Natural killer cell (primary cell): ENCODE data around the gene CD14. TPM values are rescaled to one million over a fixed set of nuclear protein-coding genes. Genes with fewer than 3 reads are reported as not detected.

Experiments used
- ATAC-seq, 3 donors: fragments of 150-1000 bp in 2 of 3; fragments of 200-7000 bp in 1 of 3; cut with Tn5 transposase; 1 replicate in 1 of 3; 2 replicates in 2 of 3; pipeline ENCODE4 v1.10.0; 2021; ENCODE audit warnings: mild to moderate bottlenecking in 2 of 3, moderate library complexity in 2 of 3
- DNase-seq, 2 donors: peaks; one replicate each; pipeline versions ENCODE4 v3.0.0 to v3.0.0-alpha.2; 2013 to 2021; ENCODE audit warnings: mixed read lengths in 1 of 2
- H3K27ac ChIP-seq: one replicate; pipeline ENCODE4 v1.5.1; 2013; ENCODE audit warnings: mild to moderate bottlenecking, low read length
- H3K27me3 ChIP-seq: one replicate; pipeline ENCODE4 v1.6.1; 2013; ENCODE audit warnings: low read length; ENCODE audit not compliant: control insufficient read depth, insufficient read depth
- H3K36me3 ChIP-seq: one replicate; pipeline ENCODE4 v1.6.1; 2013; ENCODE audit warnings: low read length; ENCODE audit not compliant: control insufficient read depth, insufficient read depth
- H3K4me1 ChIP-seq: one replicate; pipeline ENCODE4 v1.6.1; 2013; ENCODE audit warnings: low read length; ENCODE audit not compliant: control insufficient read depth, insufficient read depth
- H3K4me3 ChIP-seq: one replicate; pipeline ENCODE4 v1.5.1; 2013; ENCODE audit warnings: low read length
- H3K9me3 ChIP-seq: one replicate; pipeline ENCODE4 v1.6.1; 2013; ENCODE audit warnings: low read length; ENCODE audit not compliant: control insufficient read depth, insufficient read depth
- H3K27ac Mint-ChIP-seq, 2 donors: one replicate each; pipeline ENCODE4 v1.8.0; 2022; ENCODE audit warnings: mild to moderate bottlenecking in 2 of 2, mixed read lengths in 2 of 2, moderate library complexity in 1 of 2
- H3K27me3 Mint-ChIP-seq, 2 donors: one replicate each; pipeline ENCODE4 v1.8.0; 2022; ENCODE audit warnings: low read depth in 2 of 2, mixed read lengths in 2 of 2
- H3K36me3 Mint-ChIP-seq: one replicate; pipeline ENCODE4 v1.8.0; 2022; ENCODE audit warnings: mixed read lengths
- H3K4me1 Mint-ChIP-seq, 2 donors: one replicate each; pipeline ENCODE4 v1.8.0; 2022; ENCODE audit warnings: mixed read lengths in 2 of 2
- H3K4me3 Mint-ChIP-seq: one replicate; pipeline ENCODE4 v1.8.0; 2022; ENCODE audit warnings: mild to moderate bottlenecking, moderate library complexity, mixed read lengths
- H3K9me3 Mint-ChIP-seq, 2 donors: one replicate each; pipeline ENCODE4 v1.8.0; 2022; ENCODE audit warnings: mixed read lengths in 2 of 2
- WGBS: methylation state at CpG from one replicate; pipeline ENCODE4 v1.1.7; 2013; ENCODE audit warnings: missing lambda C conversion rate; ENCODE audit not compliant: insufficient coverage; 5-methylcytosine and 5-hydroxymethylcytosine counted together
- intact Hi-C: fragments of 100-400 bp; cut with micrococcal nuclease; formaldehyde crosslinking; loops from one replicate; pipeline ENCODE4 v1.14.2; 2022
- total RNA-seq, 4 donors: library from RNA; stranded (reverse); fragments of 120-200 nt in 1 of 4; gene quantifications; one replicate each; pipeline versions ENCODE4 v1.2.3 to v1.2.4, GENCODE V29; 2013 to 2022
- TF ChIP-seq, protein P1 (sequence below): fragments of 200-600 bp; IDR thresholded peaks from one replicate; pipeline ENCODE4 v1.8.0; 2022; ENCODE audit warnings: antibody characterized with exemption

The CD14 gene
- total RNA-seq, 3 donors from 2014 or later (not counting 1 experiment from before 2014, with no cell fraction given): 1.4 to 15.9 (median 7.0) TPM

GRCh38 chr5:140635291-140636257 is 2.6 kb upstream of the CD14 start:
- Histone ChIP-seq H3K36me3 (no peaks in the 10 kb centered on the region), H3K27me3 (peaks cover 4% of the 10 kb centered on the region), H3K4me3 (no peak overlapping the region), H3K27ac (no peak overlapping the region), H3K4me1 (peaks cover 36% of the 10 kb centered on the region), H3K9me3 (no peaks in the 10 kb centered on the region)
- no peak overlapping the region for H3K4me3 Mint-ChIP-seq
- DNase-seq (no peak), ATAC-seq (no peak)
- H3K36me3 Mint-ChIP-seq: no peaks in the 10 kb centered on the region
- H3K4me1 Mint-ChIP-seq: peaks cover 29 to 46% of the 10 kb centered on the region in 2 donors
- H3K9me3 Mint-ChIP-seq: no peaks in the 10 kb centered on the region
- H3K27me3 Mint-ChIP-seq: peaks cover 6 to 9% of the 10 kb centered on the region in 2 donors
- WGBS: 86% methylated on average over 8 of the region's 8 CpGs
- intact Hi-C loops: no loop called here
- TF ChIP-seq, protein P1, sequence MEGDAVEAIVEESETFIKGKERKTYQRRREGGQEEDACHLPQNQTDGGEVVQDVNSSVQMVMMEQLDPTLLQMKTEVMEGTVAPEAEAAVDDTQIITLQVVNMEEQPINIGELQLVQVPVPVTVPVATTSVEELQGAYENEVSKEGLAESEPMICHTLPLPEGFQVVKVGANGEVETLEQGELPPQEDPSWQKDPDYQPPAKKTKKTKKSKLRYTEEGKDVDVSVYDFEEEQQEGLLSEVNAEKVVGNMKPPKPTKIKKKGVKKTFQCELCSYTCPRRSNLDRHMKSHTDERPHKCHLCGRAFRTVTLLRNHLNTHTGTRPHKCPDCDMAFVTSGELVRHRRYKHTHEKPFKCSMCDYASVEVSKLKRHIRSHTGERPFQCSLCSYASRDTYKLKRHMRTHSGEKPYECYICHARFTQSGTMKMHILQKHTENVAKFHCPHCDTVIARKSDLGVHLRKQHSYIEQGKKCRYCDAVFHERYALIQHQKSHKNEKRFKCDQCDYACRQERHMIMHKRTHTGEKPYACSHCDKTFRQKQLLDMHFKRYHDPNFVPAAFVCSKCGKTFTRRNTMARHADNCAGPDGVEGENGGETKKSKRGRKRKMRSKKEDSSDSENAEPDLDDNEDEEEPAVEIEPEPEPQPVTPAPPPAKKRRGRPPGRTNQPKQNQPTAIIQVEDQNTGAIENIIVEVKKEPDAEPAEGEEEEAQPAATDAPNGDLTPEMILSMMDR: no peak
- no peak overlapping the region for H3K27ac Mint-ChIP-seq

DNA sequence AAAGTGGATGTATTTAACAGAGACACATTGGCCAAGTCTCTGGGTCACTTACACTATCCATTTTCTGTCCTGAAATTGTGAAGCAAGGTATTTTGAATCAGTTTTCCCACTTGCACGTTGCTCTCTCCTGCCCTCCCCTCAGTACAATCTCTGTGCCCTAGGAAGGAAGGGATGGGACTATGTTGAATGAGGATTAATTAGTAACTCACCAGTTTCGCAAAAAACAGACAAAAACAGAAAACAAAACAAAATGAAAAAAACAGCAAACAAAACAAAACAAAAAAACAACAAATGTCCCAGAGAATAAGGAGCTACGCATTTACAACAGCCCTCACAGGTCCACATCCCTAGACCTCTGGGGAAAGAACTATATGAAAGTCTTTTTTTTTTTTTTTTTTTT is 1.1 kb upstream of the CD14 start:
- peaks cover 6 to 10% of the 10 kb centered on the region in 2 donors for H3K27me3 Mint-ChIP-seq
- peak overlapping the region; percentile 25 for H3K4me3 Mint-ChIP-seq
- no peaks in the 10 kb centered on the region for H3K9me3 Mint-ChIP-seq
- TF ChIP-seq, protein P1: no peak
- Histone ChIP-seq H3K4me1 (peaks cover 25% of the 10 kb centered on the region), H3K36me3 (no peaks in the 10 kb centered on the region), H3K27me3 (peaks cover 4% of the 10 kb centered on the region), H3K9me3 (no peaks in the 10 kb centered on the region), H3K27ac (no peak overlapping the region), H3K4me3 (no peak overlapping the region)
- intact Hi-C loops: no loop called here
- DNase-seq (no peak), ATAC-seq (no peak)
- WGBS: 67% methylated on average over 1 of the region's 3 CpGs
- no peaks in the 10 kb centered on the region for H3K36me3 Mint-ChIP-seq
- H3K4me1 Mint-ChIP-seq: peaks cover 19 to 34% of the 10 kb centered on the region in 2 donors
- H3K27ac Mint-ChIP-seq: no peak overlapping the region

- Histone ChIP-seq H3K9me3 (no peaks in the 10 kb centered on the region), H3K36me3 (no peaks in the 10 kb centered on the region), H3K27me3 (peaks cover 4% of the 10 kb centered on the region), H3K27ac (no peak overlapping the region), H3K4me3 (no peak overlapping the region), H3K4me1 (peaks cover 20% of the 10 kb centered on the region)
- ATAC-seq (no peak), DNase-seq (no peak)
- intact Hi-C loops: no loop called here
- no CpG with 5 or more reads among the region's 2 CpGs for WGBS
- peaks cover 14 to 28% of the 10 kb centered on the region in 2 donors for H3K4me1 Mint-ChIP-seq
- no peaks in the 10 kb centered on the region for H3K36me3 Mint-ChIP-seq
- peak overlapping the region in 1 of 2 donors; percentile 72 for H3K27ac Mint-ChIP-seq
- TF ChIP-seq, protein P1: no peak
- no peaks in the 10 kb centered on the region for H3K9me3 Mint-ChIP-seq
- H3K4me3 Mint-ChIP-seq: peak overlapping the region; percentile 91
- peaks cover 6 to 10% of the 10 kb centered on the region in 2 donors for H3K27me3 Mint-ChIP-seq
Measured at GRCh38 chr5:140633501-140633900, 526 bp upstream of the CD14 start.
